ENCODE measurements around the gene NMT2.

DNA sequence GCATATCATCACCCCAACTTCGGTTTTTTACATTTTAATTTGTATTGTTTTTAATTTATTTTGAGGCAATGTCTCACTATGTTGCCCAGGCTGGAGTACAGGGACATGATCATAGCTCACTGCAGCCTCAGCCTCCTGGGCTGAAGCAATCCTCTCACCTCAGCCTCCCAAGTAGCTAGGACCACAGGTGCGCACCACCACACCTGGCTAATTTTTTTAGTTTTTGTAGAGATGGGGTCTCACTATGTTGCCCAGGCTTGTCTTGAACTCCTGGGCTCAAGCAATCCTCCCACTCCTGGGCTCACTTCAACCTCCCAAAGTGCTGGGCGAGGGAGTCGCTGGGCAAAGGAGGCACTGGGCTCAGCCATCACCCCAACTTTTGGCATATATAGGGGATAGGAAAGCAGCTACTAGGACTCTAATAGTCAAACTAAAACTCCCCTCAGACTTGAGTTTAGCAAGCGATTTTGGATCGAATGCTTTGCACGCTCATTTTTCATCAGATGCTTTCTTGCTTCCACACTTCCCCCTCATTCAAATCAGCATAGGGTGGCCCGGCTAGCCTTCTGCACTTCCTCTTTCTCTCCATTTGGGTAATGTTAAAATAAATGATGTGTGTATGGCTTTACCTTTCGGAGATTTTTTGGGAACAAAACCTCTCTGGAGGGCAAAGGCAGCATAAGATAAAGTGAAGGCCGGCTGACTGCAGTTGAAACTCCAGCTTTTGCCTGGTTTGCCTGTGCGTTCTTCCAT is 20.8 kb upstream of the NMT2 start:
- TF ChIP-seq, protein P1, sequence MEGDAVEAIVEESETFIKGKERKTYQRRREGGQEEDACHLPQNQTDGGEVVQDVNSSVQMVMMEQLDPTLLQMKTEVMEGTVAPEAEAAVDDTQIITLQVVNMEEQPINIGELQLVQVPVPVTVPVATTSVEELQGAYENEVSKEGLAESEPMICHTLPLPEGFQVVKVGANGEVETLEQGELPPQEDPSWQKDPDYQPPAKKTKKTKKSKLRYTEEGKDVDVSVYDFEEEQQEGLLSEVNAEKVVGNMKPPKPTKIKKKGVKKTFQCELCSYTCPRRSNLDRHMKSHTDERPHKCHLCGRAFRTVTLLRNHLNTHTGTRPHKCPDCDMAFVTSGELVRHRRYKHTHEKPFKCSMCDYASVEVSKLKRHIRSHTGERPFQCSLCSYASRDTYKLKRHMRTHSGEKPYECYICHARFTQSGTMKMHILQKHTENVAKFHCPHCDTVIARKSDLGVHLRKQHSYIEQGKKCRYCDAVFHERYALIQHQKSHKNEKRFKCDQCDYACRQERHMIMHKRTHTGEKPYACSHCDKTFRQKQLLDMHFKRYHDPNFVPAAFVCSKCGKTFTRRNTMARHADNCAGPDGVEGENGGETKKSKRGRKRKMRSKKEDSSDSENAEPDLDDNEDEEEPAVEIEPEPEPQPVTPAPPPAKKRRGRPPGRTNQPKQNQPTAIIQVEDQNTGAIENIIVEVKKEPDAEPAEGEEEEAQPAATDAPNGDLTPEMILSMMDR (conservative IDR thresholded peaks at IDR 0.05 in 1 of 2, IDR thresholded peaks at IDR 0.05 in 1 of 2; ENCODE audit: low read depth in 1 of 2, low read length in 2 of 2) = no peak
- no peak for TF ChIP-seq EZH2 (IDR thresholded peaks at IDR 0.05; ENCODE audit: low read length, missing control alignments)

All from fibroblast of lung (primary cell).